ENCODE measurements around the gene THY1. TPM values are rescaled to one million over a fixed set of nuclear protein-coding genes. Genes with fewer than 3 reads are reported as not detected.

Gene THY1
- total RNA-seq, 1 donor from 2014 or later: 0.62 TPM

GRCh38 chr11:119373921-119374631 lies 48.9 kb downstream of the THY1 start:
- peak; percentile 94 for TF ChIP-seq CTCF (IDR thresholded peaks at IDR 0.05; ENCODE audit: unreplicated experiment)
- Mint-ChIP-seq H3K36me3 (ENCODE audit: insufficient read depth) (no peaks in the 10 kb centered on the region), H3K4me3 (ENCODE audit: low read depth) (no peak overlapping the region), H3K27me3 (peaks cover 4% of the 10 kb centered on the region), H3K4me1 (ENCODE audit: low read depth) (peaks cover 37% of the 10 kb centered on the region), H3K27ac (no peak overlapping the region), H3K9me3 (ENCODE audit: low read depth) (no peaks in the 10 kb centered on the region)
- peak; percentile 77 for DNase-seq (ENCODE audit: low spot score, unreplicated experiment)

- TF ChIP-seq CTCF (IDR thresholded peaks at IDR 0.05; ENCODE audit: unreplicated experiment): no peak
- DNase-seq (ENCODE audit: low spot score, unreplicated experiment): no peak
- Mint-ChIP-seq H3K4me3 (ENCODE audit: low read depth) (no peak overlapping the region), H3K36me3 (ENCODE audit: insufficient read depth) (no peaks in the 10 kb centered on the region), H3K9me3 (ENCODE audit: low read depth) (no peaks in the 10 kb centered on the region), H3K4me1 (ENCODE audit: low read depth) (peaks cover 38% of the 10 kb centered on the region), H3K27me3 (no peaks in the 10 kb centered on the region), H3K27ac (no peak overlapping the region)
Observed at GRCh38 chr11:119373059-119373920, 49.7 kb downstream of the THY1 start.

- Mint-ChIP-seq H3K4me3 (ENCODE audit: low read depth) (no peak overlapping the region), H3K27ac (no peak overlapping the region), H3K4me1 (ENCODE audit: low read depth) (peaks cover 46% of the 10 kb centered on the region), H3K9me3 (ENCODE audit: low read depth) (no peaks in the 10 kb centered on the region), H3K36me3 (ENCODE audit: insufficient read depth) (no peaks in the 10 kb centered on the region), H3K27me3 (no peaks in the 10 kb centered on the region)
- no peak for DNase-seq (ENCODE audit: low spot score, unreplicated experiment)
- no peak for TF ChIP-seq CTCF (IDR thresholded peaks at IDR 0.05; ENCODE audit: unreplicated experiment)
Observed at GRCh38 chr11:119372260-119373058, 50.5 kb downstream of the THY1 start.

- no peak for TF ChIP-seq CTCF (IDR thresholded peaks at IDR 0.05; ENCODE audit: unreplicated experiment)
- no peak overlapping the region for H3K27ac Mint-ChIP-seq
- H3K4me3 Mint-ChIP-seq (ENCODE audit: low read depth): no peak overlapping the region
- no peaks in the 10 kb centered on the region for H3K27me3 Mint-ChIP-seq
- H3K36me3 Mint-ChIP-seq (ENCODE audit: insufficient read depth): no peaks in the 10 kb centered on the region
- no peaks in the 10 kb centered on the region for H3K9me3 Mint-ChIP-seq (ENCODE audit: low read depth)
- H3K4me1 Mint-ChIP-seq (ENCODE audit: low read depth): peaks cover 46% of the 10 kb centered on the region
- no peak for DNase-seq (ENCODE audit: low spot score, unreplicated experiment)
Observed at GRCh38 chr11:119371778-119372182, 51.2 kb downstream of the THY1 start.

- peaks cover 46% of the 10 kb centered on the region for H3K4me1 Mint-ChIP-seq (ENCODE audit: low read depth)
- no peak for TF ChIP-seq CTCF (IDR thresholded peaks at IDR 0.05; ENCODE audit: unreplicated experiment)
- no peak overlapping the region for H3K4me3 Mint-ChIP-seq (ENCODE audit: low read depth)
- H3K36me3 Mint-ChIP-seq (ENCODE audit: insufficient read depth): no peaks in the 10 kb centered on the region
- no peak overlapping the region for H3K27ac Mint-ChIP-seq
- H3K9me3 Mint-ChIP-seq (ENCODE audit: low read depth): no peaks in the 10 kb centered on the region
- no peaks in the 10 kb centered on the region for H3K27me3 Mint-ChIP-seq
- DNase-seq (ENCODE audit: low spot score, unreplicated experiment): no peak
Observed at GRCh38 chr11:119371067-119371601, 51.8 kb downstream of the THY1 start.
